GM11168 (cell line): Measurements from ENCODE around the gene TMIGD3.
"Not testable (repeated sequence)": the region's sequence is repeated elsewhere in the genome, so short reads cannot be mapped to it uniquely, and the experiment has no call there.

Source experiments
- in situ Hi-C: fragments of 300-500 bp; cut with MboI; formaldehyde crosslinking; loops from one replicate; pipeline ENCODE4 v1.12.0; 2022; ENCODE audit warnings: low sequenced_read_pairs; ENCODE audit not compliant: unreplicated experiment

TMIGD3 gene

GRCh38 chr1:111503585-111504060 lies at the start of gene TMIGD3, which contains the start of gene ADORA3:
Gene TMIGD3, minus strand, starts transcription at chr1:111503633. Its CDS starts 279 bp downstream, at chr1:111503354.
Gene ADORA3, minus strand, starts transcription at chr1:111503633. Its CDS starts 279 bp downstream, at chr1:111503354.
- in situ Hi-C loops: loop anchor here (10.0 kb wide), 1 partner anchor 241 kb away; no protein-coding TSS in a partner anchor

- in situ Hi-C loops: no loop called here
Observed at GRCh38 chr1:111553196-111553595, 49.8 kb upstream of the TMIGD3 start.

- in situ Hi-C loops: no loop called here
Observed at GRCh38 chr1:111552587-111552986, 49.2 kb upstream of the TMIGD3 start.

GRCh38 chr1:111551623-111552411 lies 48.4 kb upstream of the TMIGD3 start:
- in situ Hi-C loops: no loop called here

GRCh38 chr1:111547786-111548185 lies 44.4 kb upstream of the TMIGD3 start:
- in situ Hi-C loops: not testable (repeated sequence)

- in situ Hi-C loops: no loop called here
Observed at GRCh38 chr1:111542187-111542586, 38.8 kb upstream of the TMIGD3 start.

GRCh38 chr1:111541721-111542120 lies 38.3 kb upstream of the TMIGD3 start:
- in situ Hi-C loops: no loop called here

GRCh38 chr1:111540928-111541327 lies 37.5 kb upstream of the TMIGD3 start:
- in situ Hi-C loops: no loop called here

- in situ Hi-C loops: no loop called here
Observed at GRCh38 chr1:111538343-111539025, 35.1 kb upstream of the TMIGD3 start.

GRCh38 chr1:111535256-111536191 lies 32.1 kb upstream of the TMIGD3 start:
- in situ Hi-C loops: no loop called here

GRCh38 chr1:111520053-111520452 lies 16.6 kb upstream of the TMIGD3 start:
- in situ Hi-C loops: no loop called here

- in situ Hi-C loops: no loop called here
Observed at GRCh38 chr1:111517469-111518225, 14.2 kb upstream of the TMIGD3 start.

GRCh38 chr1:111516005-111516535 lies 12.6 kb upstream of the TMIGD3 start:
- in situ Hi-C loops: no loop called here

GRCh38 chr1:111515291-111516004 lies 12.0 kb upstream of the TMIGD3 start:
- in situ Hi-C loops: no loop called here

- in situ Hi-C loops: no loop called here
Observed at GRCh38 chr1:111513410-111514020, 10.1 kb upstream of the TMIGD3 start.

GRCh38 chr1:111512931-111513330 lies 9.5 kb upstream of the TMIGD3 start:
- in situ Hi-C loops: no loop called here

- in situ Hi-C loops: no loop called here
Observed at GRCh38 chr1:111512132-111512889, 8.9 kb upstream of the TMIGD3 start.

GRCh38 chr1:111511370-111511769 lies 7.9 kb upstream of the TMIGD3 start:
- in situ Hi-C loops: no loop called here
